Gastroesophageal sphincter (tissue), 4 donors: ENCODE measurements around the gene KCNH3. TPM values are rescaled to one million over a fixed set of nuclear protein-coding genes. Genes with fewer than 3 reads are reported as not detected.
A peak's percentile ranks its signal among the peaks of the same experiment; 100 is the strongest.

ENCODE experiments used
- ATAC-seq: fragments of 150-250 bp; one replicate; pipeline ENCODE4 v1.9.1; 2016; ENCODE audit warnings: mild to moderate bottlenecking, moderate library complexity
- H3K27ac ChIP-seq, 4 donors: fragments of 200-600 bp; sonication (generic) in 3 of 4; 1 replicate in 3 of 4; 2 replicates in 1 of 4; pipeline ENCODE4 v1.5.1; 2016 to 2019
- H3K27me3 ChIP-seq: fragments of 200-600 bp; sonication (generic); one replicate; pipeline ENCODE4 v1.5.1; 2019
- H3K36me3 ChIP-seq, 2 donors: fragments of 200-600 bp; sonication (generic); one replicate each; pipeline ENCODE4 v1.5.1; 2019; ENCODE audit warnings: control low read depth in 1 of 2
- H3K4me1 ChIP-seq, 3 donors: fragments of 200-600 bp; sonication (generic); 1 replicate in 2 of 3; 2 replicates in 1 of 3; pipeline ENCODE4 v1.5.1; 2016 to 2019; ENCODE audit warnings: control low read depth in 2 of 3
- H3K4me3 ChIP-seq, 2 donors: fragments of 200-600 bp; sonication (generic); one replicate each; pipeline ENCODE4 v1.5.1; 2019; ENCODE audit warnings: mild to moderate bottlenecking in 1 of 2, moderate library complexity in 1 of 2
- H3K9me3 ChIP-seq, 3 donors: fragments of 200-600 bp; sonication (generic); one replicate each; pipeline ENCODE4 v1.5.1; 2017 to 2019; ENCODE audit warnings: control low read depth in 2 of 3
- CTCF ChIP-seq, 4 experiments: fragments of 200-600 bp in 2 of 4; fragments of 450-650 bp in 2 of 4; sonication (generic) in 1 of 4; IDR thresholded peaks; one replicate each; pipeline ENCODE4 v1.5.1; 2017 to 2019; ENCODE audit warnings: antibody characterized with exemption in 4 of 4, mild to moderate bottlenecking in 2 of 4, moderate library complexity in 2 of 4
- EP300 ChIP-seq: sonication (generic); formaldehyde crosslinking; IDR thresholded peaks from one replicate; pipeline ENCODE4 v1.6.1; 2017; ENCODE audit warnings: antibody characterized with exemption, mild to moderate bottlenecking
- POLR2A ChIP-seq, 2 donors: fragments of 450-650 bp; IDR thresholded peaks; one replicate each; pipeline ENCODE4 v1.6.1; 2017; ENCODE audit warnings: antibody characterized with exemption in 2 of 2, mild to moderate bottlenecking in 2 of 2, moderate library complexity in 1 of 2
- POLR2AphosphoS5 ChIP-seq: sonication (generic); formaldehyde crosslinking; IDR thresholded peaks from one replicate; pipeline ENCODE4 v1.6.1; 2017; ENCODE audit warnings: antibody characterized with exemption
- WGBS, 2 donors: methylation state at CpG; one replicate each; pipeline ENCODE4 v1.1.5; 2018; ENCODE audit warnings: low coverage in 1 of 2; 5-methylcytosine and 5-hydroxymethylcytosine counted together
- total RNA-seq, 4 donors: library from RNA; depleted of rRNA; stranded (reverse); fragments of >200 nt; gene quantifications; one replicate each; pipeline ENCODE4 v1.1.0, GENCODE V29; 2016

KCNH3 gene
- total RNA-seq, 4 donors from 2014 or later, result 0.13 to 0.69 (median 0.31) TPM; not detected in 1

GRCh38 chr12:49545815-49546214 lies 7.0 kb downstream of the KCNH3 start:
- Histone ChIP-seq H3K4me1 (peaks cover 0 to 17% (median 10%) of the 10 kb centered on the region in 3 donors), H3K36me3 (no peaks in the 10 kb centered on the region), H3K27ac (no peak overlapping the region), H3K9me3 (no peaks in the 10 kb centered on the region), H3K27me3 (peaks cover 56% of the 10 kb centered on the region), H3K4me3 (no peak overlapping the region)
- 90 to 92% methylated on average over 2 to 3 of the region's 4 CpGs for WGBS, 2 donors
- TF ChIP-seq CTCF (IDR thresholded peaks at IDR 0.05) (no peak), EP300 (no peak), POLR2A (IDR thresholded peaks at IDR 0.05) (no peak), POLR2AphosphoS5 (no peak)
- ATAC-seq, result no peak

GRCh38 chr12:49546481-49546880 lies 7.7 kb downstream of the KCNH3 start:
- Histone ChIP-seq H3K9me3 (no peaks in the 10 kb centered on the region), H3K36me3 (no peaks in the 10 kb centered on the region), H3K4me3 (no peak overlapping the region), H3K27me3 (peaks cover 56% of the 10 kb centered on the region), H3K27ac (no peak overlapping the region), H3K4me1 (peaks cover 0 to 17% (median 10%) of the 10 kb centered on the region in 3 donors)
- ATAC-seq, result no peak
- TF ChIP-seq POLR2AphosphoS5 (no peak), CTCF (IDR thresholded peaks at IDR 0.05) (no peak), EP300 (no peak), POLR2A (IDR thresholded peaks at IDR 0.05) (no peak)
- 80% methylated on average over 3 of the region's 3 CpGs; no CpG with 5 or more reads in 1 of the 2 donors for WGBS, 2 donors

- WGBS, 2 donors, result 80% methylated on average over 2 to 4 of the region's 7 CpGs
- H3K9me3 ChIP-seq, result no peaks in the 10 kb centered on the region
- H3K27ac ChIP-seq, result no peak overlapping the region
- H3K27me3 ChIP-seq, result peaks cover 56% of the 10 kb centered on the region
- no peak overlapping the region for H3K4me3 ChIP-seq
- TF ChIP-seq CTCF (IDR thresholded peaks at IDR 0.05) (no peak), POLR2A (IDR thresholded peaks at IDR 0.05) (no peak), EP300 (no peak), POLR2AphosphoS5 (no peak)
- peaks cover 0 to 17% (median 10%) of the 10 kb centered on the region in 3 donors for H3K4me1 ChIP-seq
- ATAC-seq, result no peak
- no peaks in the 10 kb centered on the region for H3K36me3 ChIP-seq
Measured at GRCh38 chr12:49547090-49547690, 8.4 kb downstream of the KCNH3 start.

GRCh38 chr12:49548481-49548821 lies 9.6 kb downstream of the KCNH3 start:
- TF ChIP-seq CTCF (IDR thresholded peaks at IDR 0.05), result no peak
- no peak for TF ChIP-seq POLR2AphosphoS5
- no peak for TF ChIP-seq EP300
- no peak for TF ChIP-seq POLR2A (IDR thresholded peaks at IDR 0.05)
- Histone ChIP-seq H3K27ac (no peak overlapping the region), H3K36me3 (no peaks in the 10 kb centered on the region), H3K9me3 (no peaks in the 10 kb centered on the region), H3K4me1 (peaks cover 0 to 17% (median 10%) of the 10 kb centered on the region in 3 donors), H3K27me3 (peaks cover 56% of the 10 kb centered on the region), H3K4me3 (peak overlapping the region in 1 of 2 donors; percentile 40)
- no peak for ATAC-seq
- WGBS, 2 donors, result 30 to 34% methylated on average over 2 to 3 of the region's 8 CpGs
